C4-2B (cell line): ENCODE data around the gene RAP1GAP.

Experiments
- ZFX ChIP-seq: fragments of 450-650 bp; IDR thresholded peaks from 2 replicates; pipeline ENCODE4 v1.6.1; 2017
- TF ChIP-seq, protein P1 (sequence below): fragments of 450-650 bp; conservative IDR thresholded peaks from 2 replicates; pipeline ENCODE4 v1.5.1; 2017; ENCODE audit warnings: mild to moderate bottlenecking

- TF ChIP-seq, protein P1, sequence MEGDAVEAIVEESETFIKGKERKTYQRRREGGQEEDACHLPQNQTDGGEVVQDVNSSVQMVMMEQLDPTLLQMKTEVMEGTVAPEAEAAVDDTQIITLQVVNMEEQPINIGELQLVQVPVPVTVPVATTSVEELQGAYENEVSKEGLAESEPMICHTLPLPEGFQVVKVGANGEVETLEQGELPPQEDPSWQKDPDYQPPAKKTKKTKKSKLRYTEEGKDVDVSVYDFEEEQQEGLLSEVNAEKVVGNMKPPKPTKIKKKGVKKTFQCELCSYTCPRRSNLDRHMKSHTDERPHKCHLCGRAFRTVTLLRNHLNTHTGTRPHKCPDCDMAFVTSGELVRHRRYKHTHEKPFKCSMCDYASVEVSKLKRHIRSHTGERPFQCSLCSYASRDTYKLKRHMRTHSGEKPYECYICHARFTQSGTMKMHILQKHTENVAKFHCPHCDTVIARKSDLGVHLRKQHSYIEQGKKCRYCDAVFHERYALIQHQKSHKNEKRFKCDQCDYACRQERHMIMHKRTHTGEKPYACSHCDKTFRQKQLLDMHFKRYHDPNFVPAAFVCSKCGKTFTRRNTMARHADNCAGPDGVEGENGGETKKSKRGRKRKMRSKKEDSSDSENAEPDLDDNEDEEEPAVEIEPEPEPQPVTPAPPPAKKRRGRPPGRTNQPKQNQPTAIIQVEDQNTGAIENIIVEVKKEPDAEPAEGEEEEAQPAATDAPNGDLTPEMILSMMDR = no peak
- no peak for TF ChIP-seq ZFX
Observed at GRCh38 chr1:21628798-21629393, 40.3 kb downstream of the RAP1GAP start.
